ENCODE data around the gene POLRMT. TPM values are rescaled to one million over a fixed set of nuclear protein-coding genes. Genes with fewer than 3 reads are reported as not detected.
"Not testable (repeated sequence)": the region's sequence is repeated elsewhere in the genome, so short reads cannot be mapped to it uniquely, and the experiment has no call there.

POLRMT gene
- total RNA-seq, 1 experiment from 2014 or later = 51.4 TPM

- no peak for DNase-seq
- TF ChIP-seq CTCF (IDR thresholded peaks at IDR 0.05; ENCODE audit: unreplicated experiment) = no peak
- Mint-ChIP-seq H3K4me3 (ENCODE audit: low read depth, unreplicated experiment) (no peak overlapping the region), H3K27ac (ENCODE audit: unreplicated experiment) (no peak overlapping the region), H3K4me1 (ENCODE audit: low read depth, unreplicated experiment) (no peaks in the 10 kb centered on the region), H3K9me3 (ENCODE audit: low read depth, unreplicated experiment) (no peaks in the 10 kb centered on the region), H3K36me3 (ENCODE audit: insufficient read depth, unreplicated experiment) (peaks cover 7% of the 10 kb centered on the region), H3K27me3 (ENCODE audit: unreplicated experiment) (no peaks in the 10 kb centered on the region)
- no TSS peak for BruUV-seq (replicated peaks)
- intact Hi-C loops (cut with micrococcal nuclease; ENCODE audit: unreplicated experiment) = no loop called here
- CTCF ChIA-PET = interaction anchor here (0.5 to 0.6 kb wide), 2 partner anchors 47 to 54 kb away, joined by 3 to 5 read pairs; no protein-coding TSS in a partner anchor
These were observed 25.0 kb downstream of the POLRMT start for GRCh38 chr19:608155-609003.

GRCh38 chr19:607301-608154, 25.8 kb downstream of the POLRMT start:
- no peak overlapping the region for H3K27ac Mint-ChIP-seq (ENCODE audit: unreplicated experiment)
- CTCF ChIA-PET = no interaction called here
- peaks cover 6% of the 10 kb centered on the region for H3K27me3 Mint-ChIP-seq (ENCODE audit: unreplicated experiment)
- no peak overlapping the region for H3K4me3 Mint-ChIP-seq (ENCODE audit: low read depth, unreplicated experiment)
- DNase-seq = no peak
- TF ChIP-seq CTCF (IDR thresholded peaks at IDR 0.05; ENCODE audit: unreplicated experiment) = no peak
- peaks cover under 1% of the 10 kb centered on the region for H3K36me3 Mint-ChIP-seq (ENCODE audit: insufficient read depth, unreplicated experiment)
- intact Hi-C loops (cut with micrococcal nuclease; ENCODE audit: unreplicated experiment) = no loop called here
- H3K4me1 Mint-ChIP-seq (ENCODE audit: low read depth, unreplicated experiment) = no peaks in the 10 kb centered on the region
- BruUV-seq (replicated peaks) = no TSS peak
- H3K9me3 Mint-ChIP-seq (ENCODE audit: low read depth, unreplicated experiment) = no peaks in the 10 kb centered on the region

- peaks cover 15% of the 10 kb centered on the region for H3K27me3 Mint-ChIP-seq (ENCODE audit: unreplicated experiment)
- BruUV-seq (replicated peaks); H3K36me3 Mint-ChIP-seq (ENCODE audit: insufficient read depth, unreplicated experiment); CTCF ChIA-PET; intact Hi-C loops (cut with micrococcal nuclease; ENCODE audit: unreplicated experiment); H3K4me1 Mint-ChIP-seq (ENCODE audit: low read depth, unreplicated experiment); H3K9me3 Mint-ChIP-seq (ENCODE audit: low read depth, unreplicated experiment); DNase-seq; H3K27ac Mint-ChIP-seq (ENCODE audit: unreplicated experiment); H3K4me3 Mint-ChIP-seq (ENCODE audit: low read depth, unreplicated experiment): not testable (repeated sequence)
These were observed 28.0 kb downstream of the POLRMT start for GRCh38 chr19:605061-605971.

GRCh38 chr19:604355-604754, 29.0 kb downstream of the POLRMT start:
- intact Hi-C loops (cut with micrococcal nuclease; ENCODE audit: unreplicated experiment) = no loop called here
- H3K4me1 Mint-ChIP-seq (ENCODE audit: low read depth, unreplicated experiment) = no peaks in the 10 kb centered on the region
- no peak for TF ChIP-seq CTCF (IDR thresholded peaks at IDR 0.05; ENCODE audit: unreplicated experiment)
- H3K36me3 Mint-ChIP-seq (ENCODE audit: insufficient read depth, unreplicated experiment) = no peaks in the 10 kb centered on the region
- no peak overlapping the region for H3K4me3 Mint-ChIP-seq (ENCODE audit: low read depth, unreplicated experiment)
- H3K27me3 Mint-ChIP-seq (ENCODE audit: unreplicated experiment) = peaks cover 15% of the 10 kb centered on the region
- CTCF ChIA-PET = no interaction called here
- DNase-seq = no peak
- H3K27ac Mint-ChIP-seq (ENCODE audit: unreplicated experiment) = no peak overlapping the region
- H3K9me3 Mint-ChIP-seq (ENCODE audit: low read depth, unreplicated experiment) = no peaks in the 10 kb centered on the region
- BruUV-seq (replicated peaks) = no TSS peak

- CTCF ChIA-PET; H3K9me3 Mint-ChIP-seq (ENCODE audit: low read depth, unreplicated experiment); BruUV-seq (replicated peaks); DNase-seq; H3K4me1 Mint-ChIP-seq (ENCODE audit: low read depth, unreplicated experiment); H3K36me3 Mint-ChIP-seq (ENCODE audit: insufficient read depth, unreplicated experiment); H3K4me3 Mint-ChIP-seq (ENCODE audit: low read depth, unreplicated experiment); intact Hi-C loops (cut with micrococcal nuclease; ENCODE audit: unreplicated experiment); H3K27ac Mint-ChIP-seq (ENCODE audit: unreplicated experiment): not testable (repeated sequence)
- peaks cover 15% of the 10 kb centered on the region for H3K27me3 Mint-ChIP-seq (ENCODE audit: unreplicated experiment)
These were observed 29.6 kb downstream of the POLRMT start for GRCh38 chr19:603779-604178.

GRCh38 chr19:603302-603639, 30.1 kb downstream of the POLRMT start:
- H3K27me3 Mint-ChIP-seq (ENCODE audit: unreplicated experiment) = peaks cover 15% of the 10 kb centered on the region
- H3K9me3 Mint-ChIP-seq (ENCODE audit: low read depth, unreplicated experiment); intact Hi-C loops (cut with micrococcal nuclease; ENCODE audit: unreplicated experiment); H3K36me3 Mint-ChIP-seq (ENCODE audit: insufficient read depth, unreplicated experiment); H3K27ac Mint-ChIP-seq (ENCODE audit: unreplicated experiment); CTCF ChIA-PET; DNase-seq; H3K4me1 Mint-ChIP-seq (ENCODE audit: low read depth, unreplicated experiment); BruUV-seq (replicated peaks); H3K4me3 Mint-ChIP-seq (ENCODE audit: low read depth, unreplicated experiment): not testable (repeated sequence)

Data from Calu3 (cell line).